ENCODE data around the gene CBL.

DNA sequence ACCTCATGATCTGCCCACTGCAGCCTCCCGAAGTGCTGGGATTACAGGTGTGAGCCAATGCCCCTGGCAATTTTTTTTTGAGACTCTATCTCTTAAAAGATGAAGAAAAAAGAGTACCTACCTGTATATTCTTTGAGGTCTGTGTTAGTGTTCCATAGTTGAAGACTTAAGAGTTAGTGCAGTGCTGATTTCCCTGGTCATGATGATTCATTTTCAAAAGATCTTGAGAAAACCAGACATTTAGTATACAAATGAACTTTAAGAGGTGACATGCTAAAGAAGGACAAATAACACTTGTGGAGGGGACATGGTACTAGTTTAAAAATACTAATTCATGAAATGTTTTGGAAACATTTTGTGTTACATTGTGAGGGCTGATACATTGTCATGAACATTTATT is 17.7 kb downstream of the CBL start:
- TF ChIP-seq, protein P1, sequence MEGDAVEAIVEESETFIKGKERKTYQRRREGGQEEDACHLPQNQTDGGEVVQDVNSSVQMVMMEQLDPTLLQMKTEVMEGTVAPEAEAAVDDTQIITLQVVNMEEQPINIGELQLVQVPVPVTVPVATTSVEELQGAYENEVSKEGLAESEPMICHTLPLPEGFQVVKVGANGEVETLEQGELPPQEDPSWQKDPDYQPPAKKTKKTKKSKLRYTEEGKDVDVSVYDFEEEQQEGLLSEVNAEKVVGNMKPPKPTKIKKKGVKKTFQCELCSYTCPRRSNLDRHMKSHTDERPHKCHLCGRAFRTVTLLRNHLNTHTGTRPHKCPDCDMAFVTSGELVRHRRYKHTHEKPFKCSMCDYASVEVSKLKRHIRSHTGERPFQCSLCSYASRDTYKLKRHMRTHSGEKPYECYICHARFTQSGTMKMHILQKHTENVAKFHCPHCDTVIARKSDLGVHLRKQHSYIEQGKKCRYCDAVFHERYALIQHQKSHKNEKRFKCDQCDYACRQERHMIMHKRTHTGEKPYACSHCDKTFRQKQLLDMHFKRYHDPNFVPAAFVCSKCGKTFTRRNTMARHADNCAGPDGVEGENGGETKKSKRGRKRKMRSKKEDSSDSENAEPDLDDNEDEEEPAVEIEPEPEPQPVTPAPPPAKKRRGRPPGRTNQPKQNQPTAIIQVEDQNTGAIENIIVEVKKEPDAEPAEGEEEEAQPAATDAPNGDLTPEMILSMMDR (IDR thresholded peaks at IDR 0.05), result no peak
- TF ChIP-seq POLR2AphosphoS5 (IDR thresholded peaks at IDR 0.05; ENCODE audit: low read depth, low read length) (no peak), EZH2phosphoT487 (IDR thresholded peaks at IDR 0.05; ENCODE audit: borderline replicate concordance, low read depth) (no peak), YY1 (IDR thresholded peaks at IDR 0.05; ENCODE audit: low read depth) (no peak), RCOR1 (IDR thresholded peaks at IDR 0.05; ENCODE audit: low read length) (no peak), GABPA (IDR thresholded peaks at IDR 0.05; ENCODE audit: low read depth) (no peak), EP300 (IDR thresholded peaks at IDR 0.05; ENCODE audit: borderline replicate concordance in 1 of 2, low read depth in 1 of 2, low read length in 1 of 2) (no peak), SMC3 (IDR thresholded peaks at IDR 0.05; ENCODE audit: low read depth, low read length) (no peak), GATA2 (CRISPR knock-in tag; IDR thresholded peaks at IDR 0.05) (no peak), RAD21 (IDR thresholded peaks at IDR 0.05; ENCODE audit: low read length) (no peak), TAF1 (IDR thresholded peaks at IDR 0.05; ENCODE audit: borderline replicate concordance, low read depth, low read length) (no peak)
- TF ChIP-seq, protein P2, sequence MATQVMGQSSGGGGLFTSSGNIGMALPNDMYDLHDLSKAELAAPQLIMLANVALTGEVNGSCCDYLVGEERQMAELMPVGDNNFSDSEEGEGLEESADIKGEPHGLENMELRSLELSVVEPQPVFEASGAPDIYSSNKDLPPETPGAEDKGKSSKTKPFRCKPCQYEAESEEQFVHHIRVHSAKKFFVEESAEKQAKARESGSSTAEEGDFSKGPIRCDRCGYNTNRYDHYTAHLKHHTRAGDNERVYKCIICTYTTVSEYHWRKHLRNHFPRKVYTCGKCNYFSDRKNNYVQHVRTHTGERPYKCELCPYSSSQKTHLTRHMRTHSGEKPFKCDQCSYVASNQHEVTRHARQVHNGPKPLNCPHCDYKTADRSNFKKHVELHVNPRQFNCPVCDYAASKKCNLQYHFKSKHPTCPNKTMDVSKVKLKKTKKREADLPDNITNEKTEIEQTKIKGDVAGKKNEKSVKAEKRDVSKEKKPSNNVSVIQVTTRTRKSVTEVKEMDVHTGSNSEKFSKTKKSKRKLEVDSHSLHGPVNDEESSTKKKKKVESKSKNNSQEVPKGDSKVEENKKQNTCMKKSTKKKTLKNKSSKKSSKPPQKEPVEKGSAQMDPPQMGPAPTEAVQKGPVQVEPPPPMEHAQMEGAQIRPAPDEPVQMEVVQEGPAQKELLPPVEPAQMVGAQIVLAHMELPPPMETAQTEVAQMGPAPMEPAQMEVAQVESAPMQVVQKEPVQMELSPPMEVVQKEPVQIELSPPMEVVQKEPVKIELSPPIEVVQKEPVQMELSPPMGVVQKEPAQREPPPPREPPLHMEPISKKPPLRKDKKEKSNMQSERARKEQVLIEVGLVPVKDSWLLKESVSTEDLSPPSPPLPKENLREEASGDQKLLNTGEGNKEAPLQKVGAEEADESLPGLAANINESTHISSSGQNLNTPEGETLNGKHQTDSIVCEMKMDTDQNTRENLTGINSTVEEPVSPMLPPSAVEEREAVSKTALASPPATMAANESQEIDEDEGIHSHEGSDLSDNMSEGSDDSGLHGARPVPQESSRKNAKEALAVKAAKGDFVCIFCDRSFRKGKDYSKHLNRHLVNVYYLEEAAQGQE (IDR thresholded peaks at IDR 0.05; ENCODE audit: low read depth, low read length), result no peak
- TF ChIP-seq, protein P3, sequence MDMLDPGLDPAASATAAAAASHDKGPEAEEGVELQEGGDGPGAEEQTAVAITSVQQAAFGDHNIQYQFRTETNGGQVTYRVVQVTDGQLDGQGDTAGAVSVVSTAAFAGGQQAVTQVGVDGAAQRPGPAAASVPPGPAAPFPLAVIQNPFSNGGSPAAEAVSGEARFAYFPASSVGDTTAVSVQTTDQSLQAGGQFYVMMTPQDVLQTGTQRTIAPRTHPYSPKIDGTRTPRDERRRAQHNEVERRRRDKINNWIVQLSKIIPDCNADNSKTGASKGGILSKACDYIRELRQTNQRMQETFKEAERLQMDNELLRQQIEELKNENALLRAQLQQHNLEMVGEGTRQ (IDR thresholded peaks at IDR 0.05; ENCODE audit: borderline replicate concordance, low read depth, low read length), result no peak
- TF ChIP-seq, protein P4, sequence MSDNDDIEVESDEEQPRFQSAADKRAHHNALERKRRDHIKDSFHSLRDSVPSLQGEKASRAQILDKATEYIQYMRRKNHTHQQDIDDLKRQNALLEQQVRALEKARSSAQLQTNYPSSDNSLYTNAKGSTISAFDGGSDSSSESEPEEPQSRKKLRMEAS (IDR thresholded peaks at IDR 0.05; ENCODE audit: low read depth), result no peak
